GM18868 (cell line): ENCODE measurements around the gene WT1.
"Not testable (repeated sequence)": the region's sequence is repeated elsewhere in the genome, so short reads cannot be mapped to it uniquely, and the experiment has no call there.

Experiments
- ATAC-seq: cut with Tn5 transposase; IDR thresholded peaks from one replicate; pipeline ENCODE4 v1.9.1; 2021; ENCODE audit warnings: mild to moderate bottlenecking, moderate library complexity; ENCODE audit not compliant: unreplicated experiment

The WT1 gene

DNA sequence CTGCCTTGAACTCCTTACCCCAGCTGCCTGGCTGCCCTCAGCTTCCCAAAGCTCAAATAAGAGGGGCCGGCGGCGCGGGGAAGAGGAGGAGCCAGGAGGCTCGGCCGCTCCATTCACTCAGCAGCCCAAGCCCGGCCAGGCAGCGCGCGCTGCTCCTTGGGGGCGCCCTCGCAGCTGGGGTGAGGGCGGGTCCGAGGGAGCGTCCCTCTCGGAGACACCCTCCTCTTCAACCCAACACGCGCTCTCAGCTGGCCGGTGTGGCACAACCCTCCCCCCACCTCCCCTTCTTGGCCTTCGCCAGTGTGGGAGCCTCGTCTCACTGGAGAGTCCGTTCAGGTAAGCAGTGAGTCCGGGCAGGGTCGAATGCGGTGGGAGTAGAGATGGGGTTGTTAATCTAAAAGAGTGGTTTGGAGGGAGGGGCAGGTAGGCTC lies at the start of gene WT1:
Gene WT1, minus strand, starts transcription at position 29 of the 431 bp plus-strand sequence.
- no peak for ATAC-seq

DNA sequence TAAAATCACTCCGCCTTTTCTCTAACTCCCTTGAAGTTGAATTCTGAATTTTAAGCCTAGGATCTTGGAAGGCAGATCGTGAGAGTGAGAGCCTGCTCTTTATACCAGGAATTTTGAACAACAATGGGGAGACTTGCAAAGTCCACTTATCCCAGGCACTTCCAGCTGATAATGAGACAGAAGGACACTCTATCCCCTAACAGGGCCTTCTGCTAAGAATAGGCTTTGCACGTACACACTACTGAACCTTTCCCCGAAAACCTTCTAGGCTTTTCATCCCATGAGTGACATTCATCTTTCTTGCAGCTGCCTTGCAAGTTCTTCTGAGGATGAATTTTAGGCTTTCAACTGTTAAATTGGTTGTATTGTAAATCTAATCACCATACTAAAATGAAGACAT lies 44.0 kb upstream of the WT1 start:
- no peak for ATAC-seq

GRCh38 chr11:32478277-32478731 lies 43.0 kb upstream of the WT1 start:
- no peak for ATAC-seq

GRCh38 chr11:32473282-32473909 lies 38.1 kb upstream of the WT1 start:
- no peak for ATAC-seq

DNA sequence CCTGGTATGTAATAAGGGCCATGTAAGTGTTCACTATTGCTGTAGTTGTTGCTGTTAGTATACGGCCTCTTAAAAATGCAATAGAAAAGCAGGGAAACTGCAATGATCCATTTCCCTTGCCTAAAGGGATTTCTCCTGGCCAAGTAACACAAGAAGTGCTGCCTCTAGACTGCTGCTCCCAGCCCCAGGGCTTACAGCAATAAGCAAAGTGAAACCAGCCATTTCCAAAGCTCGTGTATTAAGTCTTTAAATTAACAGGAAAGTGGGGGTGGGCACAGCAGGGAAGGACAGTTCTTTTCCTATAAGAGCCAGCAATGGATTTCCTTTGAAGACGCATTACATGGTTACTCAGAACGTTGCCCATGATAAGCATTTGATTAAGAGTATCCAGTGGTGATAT lies 36.9 kb upstream of the WT1 start:
- ATAC-seq = no peak

GRCh38 chr11:32471544-32471943 lies 36.2 kb upstream of the WT1 start:
- not testable (repeated sequence) for ATAC-seq

DNA sequence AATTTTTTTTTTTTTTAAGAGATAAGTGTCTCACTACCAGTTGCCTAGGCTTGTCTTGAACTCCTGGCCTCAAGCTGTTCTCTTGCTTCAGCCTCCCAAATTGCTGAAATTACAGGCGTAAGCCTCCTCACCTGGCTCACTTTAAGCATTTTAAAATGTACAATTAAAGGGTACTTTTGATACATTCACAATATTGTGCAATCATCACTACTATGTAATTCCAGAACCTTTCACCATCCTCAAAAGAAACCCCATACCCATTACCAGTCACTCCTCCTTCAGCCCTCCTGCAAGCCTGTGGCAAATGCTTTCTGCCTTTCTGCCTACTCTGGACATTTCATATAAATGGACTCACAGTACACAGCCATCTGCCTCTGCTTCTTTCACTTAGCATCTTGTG lies 34.5 kb upstream of the WT1 start:
- ATAC-seq = no peak

DNA sequence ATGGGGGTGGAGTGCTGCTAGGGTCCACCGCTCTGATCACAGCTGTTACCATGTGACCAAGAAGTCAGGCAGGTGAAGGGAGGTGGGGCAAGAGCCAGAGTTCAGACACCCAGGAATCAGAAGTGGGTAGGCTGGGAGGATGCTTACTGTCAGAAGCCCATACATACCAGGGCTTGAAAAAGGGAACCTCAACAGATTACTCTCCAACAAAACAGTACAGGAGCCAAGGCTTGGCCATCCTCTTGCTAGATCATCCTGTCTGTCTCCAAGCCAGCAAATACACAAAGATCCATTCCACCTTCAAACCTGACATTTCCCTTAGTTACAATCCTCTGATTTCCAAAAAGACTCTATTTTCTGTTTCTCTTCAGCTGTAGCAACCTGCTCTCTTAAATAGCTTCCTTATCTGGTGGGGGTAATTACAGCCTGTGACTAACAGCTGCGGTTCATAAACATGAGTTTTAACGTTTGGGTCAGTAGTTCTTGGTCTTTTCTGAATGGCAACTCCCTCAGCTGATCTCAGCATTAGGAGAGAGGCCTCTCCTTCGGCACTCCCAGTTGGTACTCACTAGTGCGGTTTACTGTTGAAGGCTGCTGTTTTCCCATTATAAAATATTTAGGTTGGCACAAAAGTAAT lies 31.1 kb upstream of the WT1 start:
- no peak for ATAC-seq

GRCh38 chr11:32464078-32464477 lies 28.7 kb upstream of the WT1 start:
- no peak for ATAC-seq

GRCh38 chr11:32462011-32462690 lies 26.8 kb upstream of the WT1 start:
- ATAC-seq = no peak

DNA sequence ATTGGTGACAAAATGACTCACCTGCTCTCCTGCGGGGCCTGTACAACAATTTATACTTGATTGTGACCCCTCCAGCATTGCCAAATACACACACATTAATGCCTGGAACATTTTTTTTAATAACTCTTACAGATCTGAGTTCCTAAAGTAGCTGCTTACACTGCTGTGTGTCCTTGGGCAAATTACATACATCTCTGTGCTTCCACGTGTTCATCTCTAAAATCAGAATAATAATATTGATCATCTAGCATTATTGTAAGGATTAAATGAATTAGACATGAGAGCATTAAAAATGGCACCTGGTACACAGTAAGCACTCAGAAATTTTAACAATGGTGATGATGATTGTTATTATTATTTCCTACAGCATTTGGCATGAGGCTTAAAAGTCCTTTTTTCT lies 21.5 kb upstream of the WT1 start:
- no peak for ATAC-seq

- ATAC-seq = no peak
Observed at GRCh38 chr11:32454993-32455392, 19.7 kb upstream of the WT1 start.

DNA sequence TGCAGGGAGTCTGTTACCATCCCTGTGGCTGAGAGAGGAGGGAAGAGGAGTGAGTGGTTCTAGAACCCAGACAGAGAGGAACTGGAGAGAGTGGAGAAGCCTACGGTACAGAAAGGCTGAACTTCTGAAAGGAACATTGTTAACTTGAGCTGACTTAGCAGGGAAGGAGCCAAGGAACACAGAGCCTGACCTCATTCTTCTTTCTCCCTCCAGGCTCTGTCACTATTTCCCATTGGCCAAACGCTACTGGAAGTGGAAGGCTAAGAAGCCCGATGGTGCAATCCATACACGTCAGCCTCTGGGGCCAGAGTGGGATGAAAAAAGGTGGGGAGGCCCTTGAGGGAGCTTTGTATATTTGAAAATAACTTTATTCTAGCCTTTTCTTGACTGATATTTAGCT lies 16.5 kb upstream of the WT1 start:
- ATAC-seq = no peak

DNA sequence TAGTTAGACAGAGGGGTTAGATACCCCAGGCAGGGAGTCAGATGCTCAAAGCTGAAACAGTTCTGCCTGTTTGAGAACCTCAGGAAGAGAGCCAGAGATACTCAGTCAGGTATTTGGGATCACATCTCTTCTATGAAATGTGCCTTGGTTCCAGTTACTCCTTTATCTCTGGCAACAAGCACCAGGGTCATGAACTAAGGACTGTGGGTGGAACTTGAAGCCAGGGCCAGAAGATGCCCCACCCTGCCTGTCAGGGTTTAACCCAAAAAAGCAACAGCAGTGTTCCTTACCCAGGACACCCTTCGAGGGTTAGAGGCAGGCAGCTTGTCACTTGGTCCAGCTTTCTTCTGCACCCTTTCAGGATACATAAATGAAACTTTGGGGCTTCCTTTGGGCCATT lies 15.0 kb upstream of the WT1 start:
- ATAC-seq = no peak

- no peak for ATAC-seq
Observed at GRCh38 chr11:32448232-32448631, 12.9 kb upstream of the WT1 start.

- ATAC-seq = no peak
Observed at GRCh38 chr11:32447252-32447651, 11.9 kb upstream of the WT1 start.

GRCh38 chr11:32446227-32446626 lies 10.9 kb upstream of the WT1 start:
- no peak for ATAC-seq

- ATAC-seq = no peak
Observed at GRCh38 chr11:32444186-32444585, 8.8 kb upstream of the WT1 start.

- no peak for ATAC-seq
Observed at GRCh38 chr11:32440916-32441315, 5.6 kb upstream of the WT1 start.

- ATAC-seq = no peak
Observed at GRCh38 chr11:32440312-32440908, 5.1 kb upstream of the WT1 start.

DNA sequence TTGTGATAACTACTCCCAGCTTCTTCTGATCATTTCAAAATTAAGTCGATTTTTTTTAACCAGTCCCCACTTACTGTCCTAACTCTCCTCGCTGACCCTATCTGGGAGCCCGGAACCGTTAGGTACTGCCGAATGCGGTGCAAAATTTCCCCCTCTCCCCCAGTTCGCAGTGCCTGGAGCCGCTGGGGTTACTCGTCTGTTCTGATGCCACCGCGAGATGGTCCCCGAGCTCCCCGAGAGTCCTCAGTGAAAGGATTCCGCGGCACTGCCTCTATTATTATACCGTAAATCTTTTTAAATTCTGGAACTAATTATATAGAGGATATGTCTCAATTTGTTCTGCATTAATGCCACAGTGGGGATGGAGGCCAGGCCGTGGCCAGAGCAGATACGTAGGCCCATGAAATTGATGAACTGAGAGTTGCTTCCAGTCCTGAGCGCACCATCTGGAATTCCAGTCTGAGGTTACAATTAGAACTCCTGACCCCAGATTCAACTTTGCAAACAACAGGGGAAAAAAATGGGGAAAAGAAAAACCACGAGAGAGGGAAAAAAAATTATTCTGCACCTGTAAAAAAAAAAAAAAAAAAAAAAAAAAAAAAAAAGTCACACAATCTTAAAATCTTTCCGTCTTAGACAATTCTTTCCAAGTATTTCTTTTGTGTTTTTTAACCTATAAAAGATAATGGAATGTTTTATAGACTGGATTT lies 4.3 kb upstream of the WT1 start:
- ATAC-seq = no peak
